CD4-positive, alpha-beta memory T cell (primary cell): ENCODE measurements around the gene TTYH3. TPM values are rescaled to one million over a fixed set of nuclear protein-coding genes. Genes with fewer than 3 reads are reported as not detected.
"Not testable (repeated sequence)": the region's sequence is repeated elsewhere in the genome, so short reads cannot be mapped to it uniquely, and the experiment has no call there.

Source experiments
- CTCF ChIA-PET: fragments of 350-600 bp; sonication (Branson Sonifier 250); formaldehyde crosslinking; loops from one replicate; lab custom pipeline; 2021; ENCODE audit warnings: inconsistent platforms; ENCODE audit not compliant: partially characterized antibody; lab: Charles Lee
- POLR2A ChIA-PET: fragments of 350-600 bp; sonication (Branson Sonifier 250); formaldehyde crosslinking; loops from one replicate; lab custom pipeline; 2021; ENCODE audit not compliant: partially characterized antibody; lab: Charles Lee
- DNase-seq, 5 donors: peaks; one replicate each; pipeline versions ENCODE4 v3.0.0 to v3.0.0-alpha.2; 2020 to 2022; ENCODE audit warnings: mixed read lengths in 1 of 5
- H3K27ac ChIP-seq: one replicate; pipeline ENCODE4 v1.7.0; 2013; ENCODE audit warnings: low read depth, low read length
- H3K27me3 ChIP-seq: 2 replicates; pipeline ENCODE4 v1.7.0; 2013; ENCODE audit warnings: mild to moderate bottlenecking, low read length, moderate library complexity; ENCODE audit not compliant: insufficient read depth
- H3K36me3 ChIP-seq: 2 replicates; pipeline ENCODE4 v1.7.0; 2013; ENCODE audit warnings: mild to moderate bottlenecking, low read length, moderate library complexity; ENCODE audit not compliant: insufficient read depth
- H3K4me1 ChIP-seq: 2 replicates; pipeline ENCODE4 v1.7.0; 2013; ENCODE audit warnings: mild to moderate bottlenecking, low read length, moderate library complexity; ENCODE audit not compliant: insufficient read depth
- H3K4me3 ChIP-seq, 2 donors: one replicate each; pipeline ENCODE4 v1.7.0; 2013; ENCODE audit warnings: low read length in 2 of 2, mild to moderate bottlenecking in 1 of 2
- H3K9me3 ChIP-seq, 2 donors: one replicate each; pipeline ENCODE4 v1.7.0; 2013; ENCODE audit warnings: low read length in 2 of 2, control low read depth in 1 of 2; ENCODE audit not compliant: control insufficient read depth in 1 of 2
- H3K27ac Mint-ChIP-seq, 7 donors: one replicate each; pipeline ENCODE4 v1.8.0; 2020 to 2021; ENCODE audit warnings: mixed read lengths in 7 of 7, mild to moderate bottlenecking in 6 of 7, inconsistent platforms in 3 of 7, moderate library complexity in 3 of 7
- H3K27me3 Mint-ChIP-seq, 2 donors: one replicate each; pipeline ENCODE4 v1.8.0; 2020 to 2021; ENCODE audit warnings: mixed read lengths in 2 of 2
- H3K36me3 Mint-ChIP-seq, 2 donors: one replicate each; pipeline ENCODE4 v1.8.0; 2020 to 2021; ENCODE audit warnings: mixed read lengths in 2 of 2, inconsistent platforms in 1 of 2, mild to moderate bottlenecking in 1 of 2
- H3K4me1 Mint-ChIP-seq, 4 donors: one replicate each; pipeline ENCODE4 v1.8.0; 2020 to 2021; ENCODE audit warnings: mixed read lengths in 4 of 4, mild to moderate bottlenecking in 1 of 4
- H3K4me3 Mint-ChIP-seq, 8 donors: one replicate each; pipeline ENCODE4 v1.8.0; 2020 to 2021; ENCODE audit warnings: mixed read lengths in 8 of 8, mild to moderate bottlenecking in 7 of 8, moderate library complexity in 6 of 8, inconsistent platforms in 3 of 8
- H3K9me3 Mint-ChIP-seq, 8 donors: one replicate each; pipeline ENCODE4 v1.8.0; 2020 to 2021; ENCODE audit warnings: mixed read lengths in 8 of 8, mild to moderate bottlenecking in 5 of 8, inconsistent platforms in 3 of 8, moderate library complexity in 1 of 8
- intact Hi-C: fragments of 100-400 bp; cut with micrococcal nuclease; formaldehyde crosslinking; loops from one replicate; pipeline ENCODE4 v1.15.1; 2023
- polyA plus RNA-seq, 2 donors: library from polyadenylated mRNA; unstranded; fragments of 300-500 nt; fragmentation: Illumina TruSeq; gene quantifications; one replicate each; pipeline ENCODE4 v1.2.3, GENCODE V29; 2021
- total RNA-seq, 2 experiments: library from RNA; stranded (reverse); gene quantifications; one replicate each; pipeline ENCODE4 v1.2.3, GENCODE V29; 2021

TTYH3 gene
- total and polyA plus RNA-seq, 4 experiments from 2014 or later: 0.14 to 12.0 (median 5.8) TPM

DNA sequence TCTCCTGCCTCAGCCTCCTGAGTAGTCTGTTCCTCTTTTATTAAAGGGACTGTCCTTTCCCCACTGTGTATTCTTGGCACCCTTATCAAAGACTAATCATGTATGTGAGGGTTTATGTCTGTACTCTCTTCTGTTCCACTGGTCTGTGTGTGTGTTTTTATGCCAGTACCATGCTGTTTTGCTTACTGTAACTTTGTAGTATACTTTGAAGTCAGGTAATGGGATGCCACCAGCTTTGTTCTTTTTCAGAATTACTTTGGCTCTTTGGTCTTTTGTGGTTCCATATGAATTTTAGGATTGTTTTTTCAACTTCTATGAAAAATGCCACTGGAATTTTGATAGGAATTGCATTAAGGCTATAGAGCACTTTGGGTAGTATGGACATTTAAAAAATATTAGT, 42.1 kb downstream of the TTYH3 start:
- no peaks in the 10 kb centered on the region for H3K27me3 ChIP-seq
- ChIA-PET POLR2A (no interaction called here), CTCF (interaction anchor here (0.7 to 12.1 kb wide), 4 partner anchors 8 to 191 kb away, joined by 3 to 220 read pairs (median 3); no protein-coding TSS in a partner anchor)
- no peak overlapping the region for H3K4me3 Mint-ChIP-seq
- peaks cover 0 to 1% of the 10 kb centered on the region in 2 donors for H3K27me3 Mint-ChIP-seq
- no peaks in the 10 kb centered on the region for H3K36me3 Mint-ChIP-seq
- peaks cover 0 to 12% (median 4%) of the 10 kb centered on the region in 4 donors for H3K4me1 Mint-ChIP-seq
- H3K4me3 ChIP-seq: no peak overlapping the region
- peaks cover 7% of the 10 kb centered on the region for H3K4me1 ChIP-seq
- no peaks in the 10 kb centered on the region for H3K9me3 ChIP-seq
- peak overlapping the region in 1 of 7 donors; percentile 51 for H3K27ac Mint-ChIP-seq
- intact Hi-C loops: no loop called here
- no peak for DNase-seq
- no peaks in the 10 kb centered on the region for H3K36me3 ChIP-seq
- H3K27ac ChIP-seq: no peak overlapping the region
- H3K9me3 Mint-ChIP-seq: no peaks in the 10 kb centered on the region

GRCh38 chr7:2675256-2675764, 43.5 kb downstream of the TTYH3 start:
- POLR2A ChIA-PET: no interaction called here
- CTCF ChIA-PET: interaction anchor here (1.3 to 12.1 kb wide), 2 partner anchors 38 to 223 kb away, joined by 3 to 220 read pairs; no protein-coding TSS in a partner anchor

DNA sequence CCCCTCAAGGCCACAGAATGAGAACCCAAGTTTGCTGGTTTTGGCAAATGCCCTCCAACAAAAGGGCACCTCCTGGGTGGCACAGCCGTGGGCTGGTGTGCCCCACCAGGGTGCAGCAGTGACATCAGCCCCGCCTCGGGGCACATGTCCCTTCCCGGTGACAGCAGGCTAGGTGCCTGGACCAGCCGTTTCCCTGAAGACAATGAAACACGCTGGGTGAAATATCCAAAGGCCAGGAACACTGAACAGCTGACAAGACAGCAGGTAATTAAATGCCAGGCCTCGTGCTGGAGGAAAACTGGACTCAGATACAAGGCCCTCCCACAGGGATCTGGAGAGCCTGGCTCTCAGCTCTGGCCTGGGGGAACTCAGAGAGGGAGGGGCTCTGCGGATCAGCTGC, 44.8 kb downstream of the TTYH3 start:
- DNase-seq: not testable (repeated sequence)

More at GRCh38 chr7:2675256-2675764, 43.5 kb downstream of the TTYH3 start:
- Histone ChIP-seq H3K36me3 (no peaks in the 10 kb centered on the region), H3K9me3 (no peaks in the 10 kb centered on the region), H3K4me1 (peaks cover 7% of the 10 kb centered on the region), H3K27ac (no peak overlapping the region), H3K27me3 (no peaks in the 10 kb centered on the region), H3K4me3 (no peak overlapping the region)
- H3K36me3 Mint-ChIP-seq: no peaks in the 10 kb centered on the region
- no peak overlapping the region for H3K27ac Mint-ChIP-seq
- peaks cover 0 to 7% (median 4%) of the 10 kb centered on the region in 4 donors for H3K4me1 Mint-ChIP-seq
- intact Hi-C loops: no loop called here
- no peak for DNase-seq
- H3K4me3 Mint-ChIP-seq: no peak overlapping the region
- no peaks in the 10 kb centered on the region for H3K9me3 Mint-ChIP-seq
- H3K27me3 Mint-ChIP-seq: no peaks in the 10 kb centered on the region

DNA sequence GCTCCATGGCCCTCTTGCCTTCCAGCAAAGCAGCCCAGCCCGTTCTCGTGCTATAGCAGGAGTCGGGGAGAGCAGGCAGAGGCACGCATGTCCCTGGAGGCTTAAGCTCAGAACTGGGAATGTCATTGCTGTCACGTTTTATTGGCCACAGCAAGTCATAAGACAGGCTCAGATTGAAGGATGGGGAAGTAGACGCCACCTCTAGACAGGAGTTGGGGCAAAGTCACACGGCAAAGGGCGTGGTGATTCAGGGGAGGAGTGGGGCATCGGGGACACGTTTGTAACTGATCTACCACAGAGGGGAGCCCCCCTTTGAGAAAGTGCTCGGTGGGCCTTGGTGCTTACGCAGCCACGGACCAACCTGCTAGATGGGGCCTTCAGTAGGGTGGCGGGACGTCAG, 46.7 kb downstream of the TTYH3 start:
- CTCF ChIA-PET: not testable (repeated sequence)

More for the DNA sequence above, 44.8 kb downstream of the TTYH3 start:
- POLR2A ChIA-PET, H3K4me3 ChIP-seq, H3K4me1 Mint-ChIP-seq, H3K27me3 ChIP-seq, H3K36me3 Mint-ChIP-seq, H3K9me3 ChIP-seq, H3K27ac ChIP-seq, intact Hi-C loops, H3K36me3 ChIP-seq, CTCF ChIA-PET, H3K4me3 Mint-ChIP-seq, H3K9me3 Mint-ChIP-seq, H3K27me3 Mint-ChIP-seq, H3K27ac Mint-ChIP-seq, H3K4me1 ChIP-seq: not testable (repeated sequence)

GRCh38 chr7:2679135-2680127, 47.6 kb downstream of the TTYH3 start:
- H3K4me3 Mint-ChIP-seq, H3K4me3 ChIP-seq, H3K9me3 Mint-ChIP-seq, H3K9me3 ChIP-seq, H3K27me3 ChIP-seq, H3K36me3 ChIP-seq, H3K27me3 Mint-ChIP-seq, DNase-seq, H3K36me3 Mint-ChIP-seq, H3K4me1 Mint-ChIP-seq, H3K4me1 ChIP-seq, H3K27ac ChIP-seq, intact Hi-C loops: not testable (repeated sequence)
- H3K27ac Mint-ChIP-seq: peak overlapping the region in 1 of 7 donors; percentile 83
- POLR2A ChIA-PET: interaction anchor here (1.3 kb wide), 1 partner anchor 19 kb away, joined by 5 read pairs; no protein-coding TSS in a partner anchor
- CTCF ChIA-PET: interaction anchor here (1.4 to 3.3 kb wide), 5 partner anchors 8 to 229 kb away, joined by 3 to 28 read pairs (median 14); no protein-coding TSS in a partner anchor

More for the DNA sequence above, 46.7 kb downstream of the TTYH3 start:
- H3K27ac ChIP-seq, H3K36me3 Mint-ChIP-seq, H3K4me1 ChIP-seq, H3K9me3 ChIP-seq, H3K27me3 Mint-ChIP-seq, POLR2A ChIA-PET, H3K27ac Mint-ChIP-seq, H3K4me3 ChIP-seq, H3K27me3 ChIP-seq, H3K4me3 Mint-ChIP-seq, H3K4me1 Mint-ChIP-seq, DNase-seq, intact Hi-C loops, H3K9me3 Mint-ChIP-seq, H3K36me3 ChIP-seq: not testable (repeated sequence)

- POLR2A ChIA-PET: interaction anchor here (1.3 kb wide), 1 partner anchor 18 kb away, joined by 5 read pairs; no protein-coding TSS in a partner anchor
- Histone ChIP-seq H3K27me3 (no peaks in the 10 kb centered on the region), H3K36me3 (no peaks in the 10 kb centered on the region), H3K27ac (no peak overlapping the region), H3K9me3 (no peaks in the 10 kb centered on the region), H3K4me3 (no peak overlapping the region), H3K4me1 (no peaks in the 10 kb centered on the region)
- H3K4me3 Mint-ChIP-seq: no peak overlapping the region
- no peaks in the 10 kb centered on the region for H3K36me3 Mint-ChIP-seq
- intact Hi-C loops: no loop called here
- H3K9me3 Mint-ChIP-seq: peaks cover 0 to 1% (median 0%) of the 10 kb centered on the region in 8 donors
- CTCF ChIA-PET: interaction anchor here (1.1 to 3.3 kb wide), 6 partner anchors 9 to 229 kb away, joined by 3 to 28 read pairs (median 10); no protein-coding TSS in a partner anchor
- H3K4me1 Mint-ChIP-seq: no peaks in the 10 kb centered on the region
- H3K27ac Mint-ChIP-seq: no peak overlapping the region
- no peak for DNase-seq
- H3K27me3 Mint-ChIP-seq: peaks cover 2 to 5% of the 10 kb centered on the region in 2 donors
These were observed 48.5 kb downstream of the TTYH3 start for GRCh38 chr7:2680256-2680655.
